Measurements from ENCODE around the gene HP. TPM values are rescaled to one million over a fixed set of nuclear protein-coding genes. Genes with fewer than 3 reads are reported as not detected.

HP gene
- total and polyA plus RNA-seq, 2 donors (not counting 1 experiment from before 2014, with no cell fraction given), result not detected

DNA sequence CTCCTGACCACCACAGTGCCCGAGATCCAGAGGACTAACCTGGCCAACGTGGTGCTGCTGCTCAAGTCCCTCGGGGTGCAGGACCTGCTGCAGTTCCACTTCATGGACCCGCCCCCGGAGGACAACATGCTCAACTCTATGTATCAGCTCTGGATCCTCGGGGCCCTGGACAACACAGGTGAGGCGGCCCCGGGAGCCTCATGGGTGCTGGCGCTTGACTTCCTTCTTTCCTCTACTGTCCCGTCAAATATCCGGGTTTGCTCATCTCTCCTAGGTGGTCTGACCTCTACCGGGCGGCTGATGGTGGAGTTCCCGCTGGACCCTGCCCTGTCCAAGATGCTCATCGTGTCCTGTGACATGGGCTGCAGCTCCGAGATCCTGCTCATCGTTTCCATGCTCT is 53.1 kb downstream of the HP start:
- no peak for ATAC-seq (ENCODE audit: low read depth)
- Histone ChIP-seq H4K20me1 (ENCODE audit: control insufficient read depth, insufficient read depth, low read length, poor library complexity, severe bottlenecking) (peaks cover 3% of the 10 kb centered on the region), H3K4me3 (ENCODE audit: control extremely low read depth in 1 of 5, extremely low read depth in 1 of 5, insufficient read depth in 1 of 5, low read depth in 2 of 5, low read length in 4 of 5) (no peak overlapping the region), H3K27ac (ENCODE audit: low read length in 2 of 2) (no peak overlapping the region), H2AFZ (ENCODE audit: insufficient read depth, low read depth, low read length, poor library complexity, severe bottlenecking) (no peak overlapping the region), H3K79me2 (ENCODE audit: control insufficient read depth, insufficient read depth, low read length) (no peaks in the 10 kb centered on the region), H3K9ac (ENCODE audit: low read length) (no peak overlapping the region), H3K9me3 (ENCODE audit: control extremely low read depth in 1 of 3, control insufficient read depth in 2 of 3, insufficient read depth in 1 of 3, low read length in 2 of 3) (no peaks in the 10 kb centered on the region), H3K27me3 (replicated peaks in 1 of 4; ENCODE audit: control extremely low read depth in 1 of 4, control insufficient read depth in 3 of 4, insufficient read depth in 4 of 4, low read length in 3 of 4) (no peaks in the 10 kb centered on the region), H3K4me2 (replicated peaks; ENCODE audit: low read depth, low read length, poor library complexity, severe bottlenecking) (no peak overlapping the region), H3K4me1 (ENCODE audit: control insufficient read depth in 2 of 2, insufficient read depth in 2 of 2, low read length in 2 of 2) (peaks cover 0 to under 1% of the 10 kb centered on the region in 2 donors), H3K36me3 (replicated peaks in 1 of 2; ENCODE audit: control extremely low read depth in 1 of 2, control insufficient read depth in 1 of 2, extremely low read depth in 1 of 2, insufficient read depth in 2 of 2, low read length in 1 of 2) (peaks cover 2 to 93% of the 10 kb centered on the region in 2 experiments)
- Mint-ChIP-seq H3K27ac (no peak overlapping the region), H3K27me3 (no peaks in the 10 kb centered on the region), H3K9me3 (ENCODE audit: insufficient read depth) (no peaks in the 10 kb centered on the region), H3K4me3 (no peak overlapping the region), H3K4me1 (peaks cover 4% of the 10 kb centered on the region)
- ChIA-PET CTCF (no interaction called here), POLR2A (no interaction called here)
- no peak for TF ChIP-seq EZH2 (IDR thresholded peaks at IDR 0.05; ENCODE audit: borderline replicate concordance, insufficient read depth, low read depth, low read length, poor library complexity, severe bottlenecking)
- TF ChIP-seq, protein P1, sequence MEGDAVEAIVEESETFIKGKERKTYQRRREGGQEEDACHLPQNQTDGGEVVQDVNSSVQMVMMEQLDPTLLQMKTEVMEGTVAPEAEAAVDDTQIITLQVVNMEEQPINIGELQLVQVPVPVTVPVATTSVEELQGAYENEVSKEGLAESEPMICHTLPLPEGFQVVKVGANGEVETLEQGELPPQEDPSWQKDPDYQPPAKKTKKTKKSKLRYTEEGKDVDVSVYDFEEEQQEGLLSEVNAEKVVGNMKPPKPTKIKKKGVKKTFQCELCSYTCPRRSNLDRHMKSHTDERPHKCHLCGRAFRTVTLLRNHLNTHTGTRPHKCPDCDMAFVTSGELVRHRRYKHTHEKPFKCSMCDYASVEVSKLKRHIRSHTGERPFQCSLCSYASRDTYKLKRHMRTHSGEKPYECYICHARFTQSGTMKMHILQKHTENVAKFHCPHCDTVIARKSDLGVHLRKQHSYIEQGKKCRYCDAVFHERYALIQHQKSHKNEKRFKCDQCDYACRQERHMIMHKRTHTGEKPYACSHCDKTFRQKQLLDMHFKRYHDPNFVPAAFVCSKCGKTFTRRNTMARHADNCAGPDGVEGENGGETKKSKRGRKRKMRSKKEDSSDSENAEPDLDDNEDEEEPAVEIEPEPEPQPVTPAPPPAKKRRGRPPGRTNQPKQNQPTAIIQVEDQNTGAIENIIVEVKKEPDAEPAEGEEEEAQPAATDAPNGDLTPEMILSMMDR (IDR thresholded peaks at IDR 0.05), result no peak
- WGBS (ENCODE audit: insufficient coverage), result 97% methylated on average over 17 of the region's 17 CpGs
- intact Hi-C loops (cut with micrococcal nuclease), result no loop called here
- DNase-seq, result no peak

DNA sequence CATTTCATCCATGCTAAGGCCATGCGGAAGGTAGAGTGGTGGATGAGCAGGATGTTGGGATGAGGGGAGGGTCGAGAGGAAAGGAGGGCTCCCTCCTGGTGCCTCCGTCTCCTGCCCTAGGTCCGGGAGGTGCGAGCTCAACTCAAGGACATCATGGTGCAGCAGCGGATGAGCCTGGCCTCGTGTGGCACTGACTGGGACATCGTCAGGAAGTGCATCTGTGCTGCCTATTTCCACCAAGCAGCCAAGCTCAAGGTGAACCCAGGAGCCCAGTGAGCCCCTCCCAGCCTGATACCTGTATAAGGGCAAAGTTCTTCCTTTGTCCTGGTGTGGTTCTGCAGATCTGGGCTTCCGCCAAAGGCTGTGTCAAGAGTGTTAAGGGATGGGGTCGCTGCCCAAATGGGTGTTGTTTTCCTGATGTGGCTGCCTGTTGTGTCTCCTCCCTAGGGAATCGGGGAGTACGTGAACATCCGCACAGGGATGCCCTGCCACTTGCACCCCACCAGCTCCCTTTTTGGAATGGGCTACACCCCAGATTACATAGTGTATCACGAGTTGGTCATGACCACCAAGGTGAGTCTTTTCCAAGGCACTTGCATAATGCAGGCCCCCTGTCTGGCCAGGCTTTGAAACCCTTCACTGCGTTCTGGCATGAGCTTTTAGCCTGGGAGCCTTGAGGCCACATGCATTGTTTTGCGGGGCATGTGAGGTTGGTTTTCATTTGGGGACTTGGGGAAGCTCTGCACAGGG is 54.2 kb downstream of the HP start:
- H3K27me3 Mint-ChIP-seq, result no peaks in the 10 kb centered on the region
- Histone ChIP-seq H4K20me1 (ENCODE audit: control insufficient read depth, insufficient read depth, low read length, poor library complexity, severe bottlenecking) (no peaks in the 10 kb centered on the region), H3K27ac (ENCODE audit: low read length in 2 of 2) (no peak overlapping the region), H3K79me2 (ENCODE audit: control insufficient read depth, insufficient read depth, low read length) (no peaks in the 10 kb centered on the region), H3K4me3 (ENCODE audit: control extremely low read depth in 1 of 5, extremely low read depth in 1 of 5, insufficient read depth in 1 of 5, low read depth in 2 of 5, low read length in 4 of 5) (no peak overlapping the region), H3K9me3 (ENCODE audit: control extremely low read depth in 1 of 3, control insufficient read depth in 2 of 3, insufficient read depth in 1 of 3, low read length in 2 of 3) (no peaks in the 10 kb centered on the region), H3K36me3 (replicated peaks in 1 of 2; ENCODE audit: control extremely low read depth in 1 of 2, control insufficient read depth in 1 of 2, extremely low read depth in 1 of 2, insufficient read depth in 2 of 2, low read length in 1 of 2) (peaks cover 0 to 89% of the 10 kb centered on the region in 2 experiments), H2AFZ (ENCODE audit: insufficient read depth, low read depth, low read length, poor library complexity, severe bottlenecking) (no peak overlapping the region), H3K4me2 (replicated peaks; ENCODE audit: low read depth, low read length, poor library complexity, severe bottlenecking) (no peak overlapping the region), H3K27me3 (replicated peaks in 1 of 4; ENCODE audit: control extremely low read depth in 1 of 4, control insufficient read depth in 3 of 4, insufficient read depth in 4 of 4, low read length in 3 of 4) (no peaks in the 10 kb centered on the region), H3K9ac (ENCODE audit: low read length) (no peak overlapping the region), H3K4me1 (ENCODE audit: control insufficient read depth in 2 of 2, insufficient read depth in 2 of 2, low read length in 2 of 2) (no peaks in the 10 kb centered on the region)
- no peaks in the 10 kb centered on the region for H3K9me3 Mint-ChIP-seq (ENCODE audit: insufficient read depth)
- no peak for ATAC-seq (ENCODE audit: low read depth)
- ChIA-PET POLR2A (no interaction called here), CTCF (no interaction called here)
- 98% methylated on average over 14 of the region's 16 CpGs for WGBS (ENCODE audit: insufficient coverage)
- no peak overlapping the region for H3K27ac Mint-ChIP-seq
- intact Hi-C loops (cut with micrococcal nuclease), result no loop called here
- no peaks in the 10 kb centered on the region for H3K4me1 Mint-ChIP-seq
- TF ChIP-seq, protein P1 (IDR thresholded peaks at IDR 0.05), result no peak
- no peak for TF ChIP-seq EZH2 (IDR thresholded peaks at IDR 0.05; ENCODE audit: borderline replicate concordance, insufficient read depth, low read depth, low read length, poor library complexity, severe bottlenecking)
- DNase-seq, result no peak
- H3K4me3 Mint-ChIP-seq, result no peak overlapping the region
